NCI-H1436 treated with DMSO at 0.1 percent for 48 hours (cell line): Measurements from ENCODE around the gene OR5V1.
"Not testable (repeated sequence)": the region's sequence is repeated elsewhere in the genome, so short reads cannot be mapped to it uniquely, and the experiment has no call there.

ENCODE experiments used
- DNase-seq: peaks from one replicate; lab custom pipeline; 2025; lab: John Stamatoyannopoulos, UW

The OR5V1 gene

GRCh38 chr6:29368765-29369164 is at the start of gene OR5V1:
OR5V1 (minus strand) TSS chr6:29368865; CDS start chr6:29356195, 12,670 bp downstream.
- DNase-seq: no peak

- no peak for DNase-seq
These were observed 45.9 kb upstream of the OR5V1 start, which contains the start of gene OR12D1 for GRCh38 chr6:29414588-29414987. OR12D1 (plus strand) TSS chr6:29414928.

GRCh38 chr6:29403801-29404200 is 35.1 kb upstream of the OR5V1 start:
- no peak for DNase-seq

GRCh38 chr6:29399525-29399924 is 30.9 kb upstream of the OR5V1 start:
- DNase-seq: no peak

- DNase-seq: no peak
These were observed 26.7 kb upstream of the OR5V1 start, which contains the start of gene OR12D2 for GRCh38 chr6:29395331-29395730. OR12D2 (plus strand) TSS chr6:29395631; CDS start chr6:29396700, 1,069 bp downstream.

- DNase-seq: no peak
These were observed 19.9 kb upstream of the OR5V1 start for GRCh38 chr6:29388533-29388932.

GRCh38 chr6:29376003-29376402 is 7.3 kb upstream of the OR5V1 start:
- DNase-seq: no peak

- no peak for DNase-seq
These were observed 6.5 kb upstream of the OR5V1 start, which contains the start of gene OR12D3 for GRCh38 chr6:29375191-29375590. OR12D3 (minus strand) TSS chr6:29375291; CDS start chr6:29375287, 4 bp downstream.

GRCh38 chr6:29355603-29356002 is 13.1 kb downstream of the OR5V1 start:
- no peak for DNase-seq

- no peak for DNase-seq
These were observed 13.7 kb downstream of the OR5V1 start for GRCh38 chr6:29354980-29355379.

- not testable (repeated sequence) for DNase-seq
These were observed 19.3 kb downstream of the OR5V1 start for GRCh38 chr6:29349348-29349747.

GRCh38 chr6:29345380-29345779 is 23.3 kb downstream of the OR5V1 start:
- DNase-seq: no peak

- no peak for DNase-seq
These were observed 32.4 kb downstream of the OR5V1 start for GRCh38 chr6:29336269-29336668.

- DNase-seq: no peak
These were observed 36.0 kb downstream of the OR5V1 start for GRCh38 chr6:29332676-29333075.

- no peak for DNase-seq
These were observed 42.9 kb downstream of the OR5V1 start for GRCh38 chr6:29325777-29326176.

- not testable (repeated sequence) for DNase-seq
These were observed 45.3 kb downstream of the OR5V1 start for GRCh38 chr6:29323332-29323731.

- DNase-seq: no peak
These were observed 48.7 kb downstream of the OR5V1 start for GRCh38 chr6:29319931-29320330.
